Tibial nerve (tissue), 4 donors: Measurements from ENCODE around the gene KIF12. TPM values are rescaled to one million over a fixed set of nuclear protein-coding genes. Genes with fewer than 3 reads are reported as not detected.

Source experiments
- DNase-seq, 2 donors: peaks; one replicate each; pipeline ENCODE4 v3.0.0-alpha.2; 2019; ENCODE audit warnings: low spot score in 2 of 2
- H3K27ac ChIP-seq, 4 donors: fragments of 200-600 bp; sonication (generic) in 3 of 4; one replicate each; pipeline ENCODE4 v1.5.1; 2017 to 2019; ENCODE audit warnings: mild to moderate bottlenecking in 1 of 4
- H3K27me3 ChIP-seq, 2 donors: fragments of 200-600 bp; sonication (generic) in 1 of 2; one replicate each; pipeline versions ENCODE4 v1.5.1 to v1.6.0; 2017 to 2019
- H3K36me3 ChIP-seq, 3 donors: fragments of 200-600 bp; sonication (generic); one replicate each; pipeline ENCODE4 v1.5.1; 2018 to 2019
- H3K4me1 ChIP-seq, 4 donors: fragments of 200-600 bp; sonication (generic) in 3 of 4; one replicate each; pipeline ENCODE4 v1.5.1; 2017 to 2019
- H3K4me3 ChIP-seq, 4 donors: fragments of 200-600 bp; sonication (generic) in 3 of 4; one replicate each; pipeline ENCODE4 v1.5.1; 2017 to 2019; ENCODE audit warnings: mild to moderate bottlenecking in 1 of 4, moderate library complexity in 1 of 4
- H3K9me3 ChIP-seq, 4 donors: fragments of 200-600 bp; sonication (generic) in 3 of 4; one replicate each; pipeline ENCODE4 v1.5.1; 2017 to 2019
- EP300 ChIP-seq, 2 donors: sonication (generic); formaldehyde crosslinking; IDR thresholded peaks; one replicate each; pipeline ENCODE4 v1.6.1; 2017; ENCODE audit warnings: antibody characterized with exemption in 2 of 2, mild to moderate bottlenecking in 1 of 2
- POLR2A ChIP-seq, 2 donors: fragments of 450-650 bp; IDR thresholded peaks; one replicate each; pipeline ENCODE4 v1.6.1; 2017; ENCODE audit warnings: antibody characterized with exemption in 2 of 2, mild to moderate bottlenecking in 2 of 2, moderate library complexity in 2 of 2
- WGBS, 2 donors: methylation state at CpG; one replicate each; pipeline ENCODE4 v1.1.5; 2018; 5-methylcytosine and 5-hydroxymethylcytosine counted together
- total RNA-seq, 4 donors: library from RNA; depleted of rRNA; stranded (reverse); fragments of >200 nt; gene quantifications; one replicate each; pipeline ENCODE4 v1.1.0, GENCODE V29; 2016
- TF ChIP-seq, protein P1 (sequence below), 5 experiments: fragments of 200-600 bp in 3 of 5; fragments of 450-650 bp in 2 of 5; sonication (generic) in 3 of 5; IDR thresholded peaks; one replicate each; pipeline ENCODE4 v1.5.1; 2016 to 2019; ENCODE audit warnings: antibody characterized with exemption in 5 of 5, mild to moderate bottlenecking in 3 of 5, moderate library complexity in 2 of 5

The KIF12 gene
- total RNA-seq, 4 donors from 2014 or later = not detected

DNA sequence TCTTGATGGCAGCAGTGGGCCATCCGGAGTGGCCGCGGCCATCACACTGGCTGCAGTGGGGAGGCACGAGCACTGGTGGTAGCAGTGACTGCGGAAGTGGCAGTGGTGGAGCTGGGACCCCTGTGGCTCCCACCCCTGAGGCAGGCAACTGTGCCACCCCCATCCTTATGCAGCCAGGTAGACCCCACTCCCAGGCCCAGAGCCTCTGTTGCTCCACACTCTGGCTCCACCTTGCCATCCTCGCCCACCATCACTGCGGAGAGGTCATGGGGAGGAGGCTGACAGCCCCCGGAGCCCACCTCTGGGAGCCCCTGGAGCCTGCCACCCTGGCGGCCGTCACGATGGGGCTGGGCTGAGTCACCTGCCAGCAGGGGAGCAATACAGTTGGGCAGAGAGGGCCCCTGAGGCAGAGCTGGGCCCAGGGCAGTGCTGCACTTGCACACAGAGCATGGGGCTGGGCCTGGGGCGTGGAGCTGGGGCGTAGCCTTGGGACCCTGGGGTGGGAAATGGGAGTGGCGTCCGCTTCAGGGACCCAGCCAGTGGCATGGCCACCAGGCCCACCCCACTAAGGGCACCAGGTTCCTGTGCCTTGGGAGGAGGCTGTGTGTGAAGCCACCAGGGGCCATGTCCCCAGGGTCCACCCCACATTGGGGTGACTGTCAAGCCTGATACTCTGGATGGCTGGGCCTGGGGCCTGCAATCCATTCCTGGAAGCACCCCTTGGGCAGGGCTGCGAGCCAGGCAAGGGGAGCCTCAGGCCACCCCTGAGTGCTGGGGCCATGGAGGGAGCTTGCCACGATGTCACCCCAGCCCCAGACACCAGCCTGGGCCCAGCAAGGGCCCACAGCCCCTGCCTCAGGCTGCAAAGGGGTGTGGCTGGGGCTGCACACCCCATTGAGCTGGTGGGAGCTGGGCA lies 28.6 kb downstream of the KIF12 start:
- H3K9me3 ChIP-seq = peaks cover 0 to 6% (median 0%) of the 10 kb centered on the region in 4 donors
- whole genome bisulfite sequencing, 2 donors = 80 to 84% methylated on average over 14 to 15 of the region's 17 CpGs
- no peak overlapping the region for H3K4me3 ChIP-seq
- H3K27ac ChIP-seq = no peak overlapping the region
- H3K4me1 ChIP-seq = peaks cover 0 to 4% (median 0%) of the 10 kb centered on the region in 4 donors
- peaks cover 0 to 4% of the 10 kb centered on the region in 2 donors for H3K27me3 ChIP-seq
- DNase-seq = no peak
- H3K36me3 ChIP-seq = no peaks in the 10 kb centered on the region
- no peak for TF ChIP-seq POLR2A (IDR thresholded peaks at IDR 0.05)
- TF ChIP-seq, protein P1, sequence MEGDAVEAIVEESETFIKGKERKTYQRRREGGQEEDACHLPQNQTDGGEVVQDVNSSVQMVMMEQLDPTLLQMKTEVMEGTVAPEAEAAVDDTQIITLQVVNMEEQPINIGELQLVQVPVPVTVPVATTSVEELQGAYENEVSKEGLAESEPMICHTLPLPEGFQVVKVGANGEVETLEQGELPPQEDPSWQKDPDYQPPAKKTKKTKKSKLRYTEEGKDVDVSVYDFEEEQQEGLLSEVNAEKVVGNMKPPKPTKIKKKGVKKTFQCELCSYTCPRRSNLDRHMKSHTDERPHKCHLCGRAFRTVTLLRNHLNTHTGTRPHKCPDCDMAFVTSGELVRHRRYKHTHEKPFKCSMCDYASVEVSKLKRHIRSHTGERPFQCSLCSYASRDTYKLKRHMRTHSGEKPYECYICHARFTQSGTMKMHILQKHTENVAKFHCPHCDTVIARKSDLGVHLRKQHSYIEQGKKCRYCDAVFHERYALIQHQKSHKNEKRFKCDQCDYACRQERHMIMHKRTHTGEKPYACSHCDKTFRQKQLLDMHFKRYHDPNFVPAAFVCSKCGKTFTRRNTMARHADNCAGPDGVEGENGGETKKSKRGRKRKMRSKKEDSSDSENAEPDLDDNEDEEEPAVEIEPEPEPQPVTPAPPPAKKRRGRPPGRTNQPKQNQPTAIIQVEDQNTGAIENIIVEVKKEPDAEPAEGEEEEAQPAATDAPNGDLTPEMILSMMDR (IDR thresholded peaks at IDR 0.05) = no peak

GRCh38 chr9:114069476-114070187 lies 29.5 kb downstream of the KIF12 start:
- TF ChIP-seq, protein P1 (IDR thresholded peaks at IDR 0.05) = no peak
- TF ChIP-seq POLR2A (IDR thresholded peaks at IDR 0.05) (no peak), EP300 (IDR thresholded peaks at IDR 0.05) (no peak)
- Histone ChIP-seq H3K4me3 (no peak overlapping the region), H3K9me3 (peaks cover 0 to 10% (median 0%) of the 10 kb centered on the region in 4 donors), H3K27me3 (no peaks in the 10 kb centered on the region), H3K36me3 (no peaks in the 10 kb centered on the region), H3K27ac (no peak overlapping the region), H3K4me1 (peaks cover 0 to 4% (median 0%) of the 10 kb centered on the region in 4 donors)
- no peak for DNase-seq
- WGBS, 2 donors = 63 to 73% methylated on average over 6 to 9 of the region's 9 CpGs

DNA sequence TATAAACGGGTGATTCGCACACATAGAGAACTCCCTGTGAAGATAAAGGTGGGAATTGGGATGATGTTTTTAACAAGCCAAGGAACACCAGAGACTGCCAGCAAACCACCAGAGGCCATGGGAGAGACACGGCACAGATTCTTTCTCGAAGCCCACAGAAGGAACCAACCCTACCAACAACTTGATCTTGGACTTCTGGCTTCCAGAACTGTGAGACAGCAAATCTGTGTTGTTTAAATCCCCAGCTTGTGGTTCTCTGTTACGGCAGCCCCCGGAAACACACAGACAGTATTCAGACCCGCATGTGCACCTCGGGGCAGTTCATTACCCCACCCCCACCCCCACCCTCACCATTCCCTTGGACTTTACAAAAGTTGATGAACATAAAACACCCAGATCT lies 33.8 kb downstream of the KIF12 start:
- TF ChIP-seq EP300 (IDR thresholded peaks at IDR 0.05) = no peak
- TF ChIP-seq, protein P1 (IDR thresholded peaks at IDR 0.05) = no peak
- no peak for TF ChIP-seq POLR2A (IDR thresholded peaks at IDR 0.05)
- Histone ChIP-seq H3K36me3 (no peaks in the 10 kb centered on the region), H3K4me3 (no peak overlapping the region), H3K27me3 (no peaks in the 10 kb centered on the region), H3K4me1 (no peaks in the 10 kb centered on the region), H3K9me3 (peaks cover 0 to 24% (median 0%) of the 10 kb centered on the region in 4 donors), H3K27ac (no peak overlapping the region)
- WGBS, 2 donors = 74 to 79% methylated on average over 8 of the region's 8 CpGs
- no peak for DNase-seq

DNA sequence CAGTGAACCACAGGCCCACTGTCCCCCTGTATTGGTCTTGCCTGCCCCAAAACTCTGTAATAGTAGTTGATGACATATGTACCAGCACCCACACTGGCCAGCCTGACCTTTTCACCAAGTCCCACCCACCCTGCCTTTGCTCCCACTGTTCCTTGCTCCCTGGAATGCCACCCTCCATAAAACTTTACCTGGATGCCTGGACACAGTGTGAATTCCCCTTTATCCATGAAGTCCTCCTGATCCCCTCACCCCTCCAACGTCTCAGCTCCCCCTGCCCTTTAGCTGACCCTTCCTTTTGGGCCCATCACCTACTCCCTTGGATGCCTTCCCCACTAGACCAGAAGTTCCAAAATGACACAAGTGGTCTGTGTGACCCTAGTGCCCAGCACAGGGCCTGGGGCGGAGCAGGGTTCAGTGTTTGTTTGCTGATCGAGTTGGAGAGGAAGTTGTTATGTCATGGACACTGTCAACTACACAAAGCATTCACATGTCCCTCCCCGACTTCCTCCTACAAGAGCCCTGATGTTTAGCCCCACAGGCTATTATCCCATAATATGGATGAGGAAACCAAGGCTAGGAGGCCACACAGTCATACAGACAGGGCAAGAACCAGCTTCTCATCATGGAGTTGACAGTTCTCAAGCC lies 37.1 kb downstream of the KIF12 start:
- no peak for DNase-seq
- TF ChIP-seq EP300 (IDR thresholded peaks at IDR 0.05) (no peak), POLR2A (IDR thresholded peaks at IDR 0.05) (no peak)
- TF ChIP-seq, protein P1 (IDR thresholded peaks at IDR 0.05) = no peak

More for the DNA sequence above, 37.1 kb downstream of the KIF12 start:
- Histone ChIP-seq H3K9me3 (peaks cover 0 to 24% (median 0%) of the 10 kb centered on the region in 4 donors), H3K27ac (no peak overlapping the region), H3K27me3 (no peaks in the 10 kb centered on the region), H3K4me3 (no peak overlapping the region), H3K4me1 (peaks cover 0 to 5% (median 0%) of the 10 kb centered on the region in 4 donors), H3K36me3 (peaks cover 0 to 26% (median 0%) of the 10 kb centered on the region in 3 donors)
- WGBS, 2 donors = 61 to 65% methylated on average over 4 of the region's 4 CpGs
